SK-N-SH (cell line): ENCODE data around the gene DPAGT1. TPM values are rescaled to one million over a fixed set of nuclear protein-coding genes. Genes with fewer than 3 reads are reported as not detected.

Source experiments
- CTCF ChIA-PET: fragments of 300-600, 350-600 bp; formaldehyde crosslinking; extraction: SDS; loops from one replicate; lab custom pipeline; 2021; lab: Yijun Ruan, JAX
- POLR2A ChIA-PET: fragments of 350-600 bp; sonication (Branson Sonifier 250); formaldehyde crosslinking; extraction: SDS; loops from one replicate; lab custom pipeline; 2020; ENCODE audit warnings: antibody characterized with exemption, inconsistent platforms; lab: Yijun Ruan, JAX
- DNase-seq: peaks from one replicate; pipeline ENCODE4 v3.0.0; 2012
- H2AFZ ChIP-seq: fragments of 200-600 bp; sonication (generic); 2 replicates; pipeline ENCODE4 v1.8.1; 2016; ENCODE audit warnings: antibody characterized with exemption, mild to moderate bottlenecking, low read depth
- H3F3A ChIP-seq: fragments of 200-600 bp; sonication (generic); replicated peaks from 2 replicates; pipeline ENCODE3; 2016; ENCODE audit warnings: antibody characterized with exemption, mild to moderate bottlenecking; ENCODE audit not compliant: insufficient read depth
- H3K27ac ChIP-seq, 2 experiments: fragments of 200-500 bp in 1 of 2; fragments of 200-600 bp in 1 of 2; sonication (Bioruptor generic) in 1 of 2; sonication (generic), shearing (Covaris generic) in 1 of 2; 2 replicates each; pipeline versions ENCODE4 v1.5.1 to v1.6.1; 2014 to 2016; ENCODE audit warnings: low read depth in 2 of 2, inconsistent platforms in 1 of 2, low read length in 1 of 2, mild to moderate bottlenecking in 1 of 2, mixed read lengths in 1 of 2
- H3K27me3 ChIP-seq: fragments of 200-600 bp; sonication (generic), shearing (Covaris generic); 2 replicates; pipeline ENCODE4 v1.6.1; 2016; ENCODE audit warnings: mixed run types; ENCODE audit not compliant: insufficient read depth
- H3K36me3 ChIP-seq, 2 experiments: fragments of 200-500 bp in 1 of 2; fragments of 200-600 bp in 1 of 2; sonication (Bioruptor generic) in 1 of 2; sonication (generic) in 1 of 2; replicated peaks in 1 of 2; 2 replicates each; pipeline versions ENCODE3 to v1.5.1; 2014 to 2016; ENCODE audit warnings: low read length in 1 of 2, mild to moderate bottlenecking in 1 of 2; ENCODE audit not compliant: insufficient read depth in 2 of 2, control insufficient read depth in 1 of 2
- H3K4me1 ChIP-seq, 2 experiments: fragments of 200-500 bp in 1 of 2; fragments of 200-600 bp in 1 of 2; sonication (Bioruptor generic) in 1 of 2; sonication (generic), shearing (Covaris generic) in 1 of 2; 2 replicates each; pipeline versions ENCODE4 v1.5.1 to v1.6.1; 2014 to 2016; ENCODE audit warnings: low read depth in 1 of 2, low read length in 1 of 2, mixed run types in 1 of 2; ENCODE audit not compliant: insufficient read depth in 2 of 2, control insufficient read depth in 1 of 2
- H3K4me2 ChIP-seq: fragments of 200-600 bp; sonication (generic), shearing (Covaris generic); 2 replicates; pipeline ENCODE4 v1.6.1; 2017; ENCODE audit warnings: mixed run types
- H3K4me3 ChIP-seq, 2 experiments: fragments of 200-500 bp in 1 of 2; fragments of 200-600 bp in 1 of 2; sonication (Bioruptor generic) in 1 of 2; sonication (generic), shearing (Covaris generic) in 1 of 2; 2 replicates each; pipeline versions ENCODE4 v1.5.1 to v1.8.1; 2014 to 2016; ENCODE audit warnings: low read depth in 2 of 2, inconsistent platforms in 1 of 2, low read length in 1 of 2, mild to moderate bottlenecking in 1 of 2, mixed read lengths in 1 of 2, moderate library complexity in 1 of 2
- H3K79me2 ChIP-seq: fragments of 200-600 bp; sonication (generic); 2 replicates; pipeline ENCODE4 v1.8.1; 2017; ENCODE audit warnings: mild to moderate bottlenecking; ENCODE audit not compliant: insufficient read depth
- H3K9ac ChIP-seq: fragments of 200-600 bp; sonication (generic); 2 replicates; pipeline ENCODE4 v1.6.1; 2017; ENCODE audit warnings: mixed run types
- H3K9me2 ChIP-seq: fragments of 200-600 bp; sonication (generic); 2 replicates; pipeline ENCODE4 v1.6.1; 2017; ENCODE audit warnings: mixed run types
- H3K9me3 ChIP-seq: fragments of 200-600 bp; sonication (generic); 2 replicates; pipeline ENCODE4 v1.6.1; 2017; ENCODE audit warnings: mixed run types, mild to moderate bottlenecking, moderate library complexity
- H4K20me1 ChIP-seq: fragments of 200-600 bp; sonication (generic); 2 replicates; pipeline ENCODE4 v1.6.1; 2017; ENCODE audit warnings: mild to moderate bottlenecking, mixed run types; ENCODE audit not compliant: insufficient read depth
- FOSL2 ChIP-seq: IDR thresholded peaks from 2 replicates; pipeline ENCODE4 v1.4.0; 2012; ENCODE audit warnings: low read depth, mild to moderate bottlenecking, moderate library complexity, borderline replicate concordance
- FOXJ3 ChIP-seq: sonication (generic); formaldehyde crosslinking; IDR thresholded peaks from 2 replicates; pipeline ENCODE4 v1.5.1; 2020; ENCODE audit warnings: mild to moderate bottlenecking, missing genetic modification reagents
- JUND ChIP-seq: IDR thresholded peaks from 2 replicates; pipeline ENCODE4 v1.4.0; 2012
- MAX ChIP-seq: IDR thresholded peaks from 2 replicates; pipeline ENCODE4 v1.4.0; 2012; ENCODE audit warnings: low read depth
- PBX3 ChIP-seq: IDR thresholded peaks from 2 replicates; pipeline ENCODE4; 2012
- SMC3 ChIP-seq: IDR thresholded peaks from 2 replicates; pipeline ENCODE4 v1.6.1; 2012; ENCODE audit warnings: low read depth, low read length, improper control_type of control experiment
- TEAD4 ChIP-seq: IDR thresholded peaks from 2 replicates; pipeline ENCODE4 v1.4.0; 2012; ENCODE audit warnings: mild to moderate bottlenecking, borderline replicate concordance; ENCODE audit not compliant: insufficient read depth
- USF2 ChIP-seq: fragments of 150-350 bp; IDR thresholded peaks from 2 replicates; pipeline ENCODE4 v1.6.1; 2017; ENCODE audit warnings: antibody characterized with exemption, low read length, low read depth, borderline replicate concordance
- ZBTB33 ChIP-seq: IDR thresholded peaks from 2 replicates; pipeline ENCODE4 v1.4.0; 2012; ENCODE audit warnings: low read depth, borderline replicate concordance
- WGBS: methylation state at CpG from one replicate; pipeline ENCODE4 v1.1.6; 2017; ENCODE audit warnings: low lambda C conversion rate; 5-methylcytosine and 5-hydroxymethylcytosine counted together
- polyA plus RNA-seq, 3 experiments: library from polyadenylated mRNA; depleted of rRNA; stranded (reverse); fragments of >200 nt; gene quantifications; 2 replicates each; pipeline ENCODE4 v1.2.3, GENCODE V29; 2012

DPAGT1 gene
- polyA plus RNA-seq, 1 of the 3 experiments (the other 2 are of a cell fraction): 99.5 TPM

GRCh38 chr11:119091966-119092879 is 9.4 kb downstream of the DPAGT1 start:
- Histone ChIP-seq H3K4me3 (peak overlapping the region; percentile 84 to 87; a peak in 3 of 4 replicates), H3K4me2 (peak overlapping the region; percentile 98), H3K27me3 (no peaks in the 10 kb centered on the region), H4K20me1 (peaks cover 31% of the 10 kb centered on the region), H3K36me3 (peaks cover 37 to 48% of the 10 kb centered on the region in 2 experiments), H3K4me1 (peaks cover 22 to 23% of the 10 kb centered on the region in 2 experiments; a peak in 2 of 4 replicates), H2AFZ (no peak overlapping the region), H3K79me2 (peaks cover 41% of the 10 kb centered on the region), H3K9me3 (no peaks in the 10 kb centered on the region), H3K9ac (peak overlapping the region; percentile 89; the same call in 1 of the 2 replicates), H3F3A (peaks cover 40% of the 10 kb centered on the region), H3K9me2 (no peaks in the 10 kb centered on the region), H3K27ac (peak overlapping the region in 1 of 2 experiments; percentile 36; a peak in 2 of 4 replicates)
- 85% methylated on average over 13 of the region's 13 CpGs for WGBS
- TF ChIP-seq JUND: no peak; the same call in 1 of the 2 replicates
- CTCF ChIA-PET: interaction anchor here (0.9 to 3.4 kb wide), 7 partner anchors 11 to 248 kb away, joined by 3 to 20 read pairs (median 4); no protein-coding TSS in a partner anchor
- DNase-seq: no peak
- POLR2A ChIA-PET: interaction anchor here (1.2 kb wide), 1 partner anchor 14 kb away, joined by 3 read pairs; no protein-coding TSS in a partner anchor

- no peak overlapping the region for H3K9ac ChIP-seq
- no peak overlapping the region for H2AFZ ChIP-seq
- H3F3A ChIP-seq: peaks cover 34% of the 10 kb centered on the region
- peaks cover 31% of the 10 kb centered on the region for H4K20me1 ChIP-seq
- no peak overlapping the region for H3K4me2 ChIP-seq
- H3K27me3 ChIP-seq: no peaks in the 10 kb centered on the region
- H3K9me3 ChIP-seq: no peaks in the 10 kb centered on the region
- H3K4me1 ChIP-seq: peaks cover 22 to 23% of the 10 kb centered on the region in 2 experiments; a peak in 2 of 4 replicates
- H3K79me2 ChIP-seq: peaks cover 48% of the 10 kb centered on the region
- H3K36me3 ChIP-seq: peaks cover 32 to 39% of the 10 kb centered on the region in 2 experiments
- ChIA-PET CTCF (interaction anchor here (0.6 to 1.3 kb wide), 4 partner anchors 9 to 432 kb away, joined by 3 to 4 read pairs (median 3); partner anchors contain the start of gene DPAGT1), POLR2A (no interaction called here)
- H3K4me3 ChIP-seq: no peak overlapping the region
- WGBS: 85% methylated on average over 8 of the region's 9 CpGs
- no peak for TF ChIP-seq FOSL2
- TF ChIP-seq SMC3: no peak
- no peak for TF ChIP-seq PBX3
- TF ChIP-seq FOXJ3: no peak
- TF ChIP-seq ZBTB33: no peak
- TF ChIP-seq USF2: no peak
- TF ChIP-seq MAX: no peak
- no peak for TF ChIP-seq JUND
- TF ChIP-seq TEAD4: no peak
- H3K27ac ChIP-seq: peak overlapping the region in 1 of 2 experiments; percentile 11; a peak in 1 of 4 replicates
- DNase-seq: no peak
- H3K9me2 ChIP-seq: no peaks in the 10 kb centered on the region
Observed at GRCh38 chr11:119091178-119091577, 10.5 kb downstream of the DPAGT1 start.
